Esophagus squamous epithelium (tissue), 4 donors: ENCODE measurements around the gene NQO2.

Source experiments
- CTCF ChIP-seq, 6 experiments: fragments of 450-650 bp in 4 of 6; fragments of 200-600 bp in 2 of 6; sonication (generic) in 2 of 6; IDR thresholded peaks; one replicate each; pipeline ENCODE4 v1.5.1; 2016 to 2019; ENCODE audit warnings: antibody characterized with exemption in 6 of 6, mild to moderate bottlenecking in 4 of 6, moderate library complexity in 4 of 6
- POLR2A ChIP-seq, 4 donors: fragments of 450-650 bp; IDR thresholded peaks; one replicate each; pipeline ENCODE4 v1.6.1; 2017; ENCODE audit warnings: antibody characterized with exemption in 4 of 4, mild to moderate bottlenecking in 4 of 4, moderate library complexity in 3 of 4

GRCh38 chr6:2989332-2990247 lies 10.1 kb upstream of the NQO2 start:
- TF ChIP-seq CTCF (IDR thresholded peaks at IDR 0.05) (peak in 2 of 6 experiments; percentile 2 to 13), POLR2A (IDR thresholded peaks at IDR 0.05) (peak in 3 of 4 donors; percentile 14 to 54 (median 27))
